ENCODE data around the gene LHX5. TPM values are rescaled to one million over a fixed set of nuclear protein-coding genes. Genes with fewer than 3 reads are reported as not detected.

The LHX5 gene
- total RNA-seq, 1 experiment from 2014 or later, result not detected

DNA sequence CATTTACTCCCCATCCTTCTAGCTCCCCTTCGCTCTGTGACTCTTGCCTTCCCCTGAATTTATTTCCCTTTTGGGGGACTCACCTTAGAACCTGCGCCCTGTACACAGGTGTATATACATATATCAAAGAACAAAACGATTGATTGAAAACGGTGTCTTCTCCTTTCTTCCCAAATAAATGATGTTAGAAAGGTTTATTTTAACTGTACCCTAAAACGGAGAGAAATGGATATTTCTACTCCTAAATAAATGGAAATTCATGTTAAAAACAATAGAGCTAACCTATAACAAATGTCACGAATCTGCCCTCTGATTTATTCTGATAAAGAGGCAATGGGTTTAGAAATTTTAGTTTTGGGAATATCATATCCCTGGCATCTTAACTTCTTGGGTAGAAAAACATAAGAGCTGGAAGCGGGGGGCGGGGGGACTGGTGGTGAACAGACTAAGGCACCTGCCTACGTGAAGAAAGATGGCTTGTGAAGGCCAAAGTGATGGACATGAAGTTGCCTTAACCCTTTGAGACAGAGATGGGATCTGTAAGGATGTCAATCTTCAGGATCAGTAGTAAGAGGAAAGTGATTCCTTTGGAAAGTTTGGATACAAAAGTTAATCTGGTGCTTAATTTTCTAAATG, 8.8 kb upstream of the LHX5 start:
- Mint-ChIP-seq H3K27me3 (ENCODE audit: unreplicated experiment) (peaks cover 90% of the 10 kb centered on the region), H3K36me3 (ENCODE audit: insufficient read depth, unreplicated experiment) (no peaks in the 10 kb centered on the region), H3K4me3 (ENCODE audit: low read depth, unreplicated experiment) (no peak overlapping the region), H3K4me1 (ENCODE audit: low read depth, unreplicated experiment) (no peaks in the 10 kb centered on the region), H3K9me3 (ENCODE audit: low read depth, unreplicated experiment) (no peaks in the 10 kb centered on the region), H3K27ac (ENCODE audit: unreplicated experiment) (no peak overlapping the region)
- no TSS peak for BruUV-seq (replicated peaks)
- intact Hi-C loops (cut with micrococcal nuclease; ENCODE audit: unreplicated experiment), result no loop called here
- CTCF ChIA-PET, result interaction anchor here (0.7 to 0.9 kb wide), 2 partner anchors 11 to 27 kb away, joined by 5 to 7 read pairs; no protein-coding TSS in a partner anchor
- TF ChIP-seq, protein P1, sequence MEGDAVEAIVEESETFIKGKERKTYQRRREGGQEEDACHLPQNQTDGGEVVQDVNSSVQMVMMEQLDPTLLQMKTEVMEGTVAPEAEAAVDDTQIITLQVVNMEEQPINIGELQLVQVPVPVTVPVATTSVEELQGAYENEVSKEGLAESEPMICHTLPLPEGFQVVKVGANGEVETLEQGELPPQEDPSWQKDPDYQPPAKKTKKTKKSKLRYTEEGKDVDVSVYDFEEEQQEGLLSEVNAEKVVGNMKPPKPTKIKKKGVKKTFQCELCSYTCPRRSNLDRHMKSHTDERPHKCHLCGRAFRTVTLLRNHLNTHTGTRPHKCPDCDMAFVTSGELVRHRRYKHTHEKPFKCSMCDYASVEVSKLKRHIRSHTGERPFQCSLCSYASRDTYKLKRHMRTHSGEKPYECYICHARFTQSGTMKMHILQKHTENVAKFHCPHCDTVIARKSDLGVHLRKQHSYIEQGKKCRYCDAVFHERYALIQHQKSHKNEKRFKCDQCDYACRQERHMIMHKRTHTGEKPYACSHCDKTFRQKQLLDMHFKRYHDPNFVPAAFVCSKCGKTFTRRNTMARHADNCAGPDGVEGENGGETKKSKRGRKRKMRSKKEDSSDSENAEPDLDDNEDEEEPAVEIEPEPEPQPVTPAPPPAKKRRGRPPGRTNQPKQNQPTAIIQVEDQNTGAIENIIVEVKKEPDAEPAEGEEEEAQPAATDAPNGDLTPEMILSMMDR (IDR thresholded peaks at IDR 0.05; ENCODE audit: unreplicated experiment), result no peak
- DNase-seq, result no peak

DNA sequence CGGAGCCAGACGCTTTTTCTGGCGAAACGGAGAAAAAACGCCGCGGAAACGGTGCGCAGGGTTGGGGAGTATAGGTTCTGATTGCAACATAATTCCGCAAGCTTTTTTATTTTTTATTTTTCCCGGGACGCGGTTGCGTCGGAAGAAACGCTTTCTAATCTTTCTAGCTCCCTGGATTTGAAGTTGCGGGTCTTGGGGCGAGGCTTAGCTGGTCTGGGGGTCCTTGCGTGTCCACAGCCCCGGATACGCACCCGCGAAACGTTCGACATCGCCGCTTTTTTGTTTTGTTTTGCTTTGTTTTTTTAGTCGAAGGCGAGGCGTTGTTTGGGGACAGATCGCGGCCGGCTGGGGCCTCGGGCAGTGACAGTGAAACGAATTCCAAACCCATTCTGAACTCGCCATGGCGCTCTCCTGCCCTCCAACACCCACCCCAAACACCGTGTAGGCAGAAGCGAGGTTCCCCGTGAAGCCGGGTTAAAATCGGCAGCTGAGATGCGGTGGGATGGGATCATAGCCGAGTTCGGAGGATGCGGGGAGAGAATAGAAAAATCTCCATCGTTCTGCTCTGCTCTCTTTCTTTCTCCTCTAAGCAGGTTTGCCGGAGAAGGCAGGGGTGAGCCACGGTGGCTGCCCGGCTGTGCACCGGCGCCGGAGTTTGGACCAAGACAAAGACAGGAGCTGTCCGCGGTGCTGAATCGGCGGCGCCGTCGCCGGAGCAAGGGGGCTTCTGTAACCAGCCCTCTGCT, 8.1 kb upstream of the LHX5 start:
- BruUV-seq (replicated peaks), result no TSS peak
- DNase-seq, result no peak
- H3K9me3 Mint-ChIP-seq (ENCODE audit: low read depth, unreplicated experiment), result no peaks in the 10 kb centered on the region
- H3K27me3 Mint-ChIP-seq (ENCODE audit: unreplicated experiment), result peaks cover 90% of the 10 kb centered on the region
- intact Hi-C loops (cut with micrococcal nuclease; ENCODE audit: unreplicated experiment), result no loop called here
- no peaks in the 10 kb centered on the region for H3K36me3 Mint-ChIP-seq (ENCODE audit: insufficient read depth, unreplicated experiment)
- TF ChIP-seq, protein P1 (IDR thresholded peaks at IDR 0.05; ENCODE audit: unreplicated experiment), result no peak
- no peak overlapping the region for H3K27ac Mint-ChIP-seq (ENCODE audit: unreplicated experiment)
- H3K4me1 Mint-ChIP-seq (ENCODE audit: low read depth, unreplicated experiment), result no peaks in the 10 kb centered on the region
- CTCF ChIA-PET, result interaction anchor here (0.6 to 0.9 kb wide), 3 partner anchors 10 to 177 kb away, joined by 4 to 7 read pairs (median 5); no protein-coding TSS in a partner anchor
- H3K4me3 Mint-ChIP-seq (ENCODE audit: low read depth, unreplicated experiment), result no peak overlapping the region

DNA sequence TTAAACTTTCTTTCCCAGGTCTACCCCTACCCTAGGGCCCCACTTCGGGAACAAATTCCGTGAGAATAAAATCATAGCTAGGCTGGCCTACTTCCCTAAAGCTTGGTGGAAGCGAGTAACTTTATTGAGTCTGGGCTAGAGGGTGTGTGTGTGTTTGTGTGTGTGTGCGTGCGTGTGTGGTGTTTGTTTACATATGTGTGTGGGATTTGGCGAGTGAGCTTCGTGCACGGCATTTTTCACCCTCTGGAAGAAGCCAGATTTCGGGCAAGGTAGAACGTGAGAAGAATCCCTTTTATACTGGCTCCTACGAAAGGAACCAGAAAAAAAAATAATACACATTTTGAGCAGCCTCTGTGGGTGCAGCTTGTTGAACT, 7.5 kb upstream of the LHX5 start:
- H3K27me3 Mint-ChIP-seq (ENCODE audit: unreplicated experiment), result peaks cover 90% of the 10 kb centered on the region
- TF ChIP-seq, protein P1 (IDR thresholded peaks at IDR 0.05; ENCODE audit: unreplicated experiment), result no peak
- no TSS peak for BruUV-seq (replicated peaks)
- no peaks in the 10 kb centered on the region for H3K9me3 Mint-ChIP-seq (ENCODE audit: low read depth, unreplicated experiment)
- no peak overlapping the region for H3K4me3 Mint-ChIP-seq (ENCODE audit: low read depth, unreplicated experiment)
- CTCF ChIA-PET, result interaction anchor here (0.6 kb wide), 1 partner anchor 177 kb away, joined by 4 read pairs; no protein-coding TSS in a partner anchor
- intact Hi-C loops (cut with micrococcal nuclease; ENCODE audit: unreplicated experiment), result no loop called here
- H3K4me1 Mint-ChIP-seq (ENCODE audit: low read depth, unreplicated experiment), result no peaks in the 10 kb centered on the region
- no peak overlapping the region for H3K27ac Mint-ChIP-seq (ENCODE audit: unreplicated experiment)
- no peaks in the 10 kb centered on the region for H3K36me3 Mint-ChIP-seq (ENCODE audit: insufficient read depth, unreplicated experiment)
- no peak for DNase-seq

DNA sequence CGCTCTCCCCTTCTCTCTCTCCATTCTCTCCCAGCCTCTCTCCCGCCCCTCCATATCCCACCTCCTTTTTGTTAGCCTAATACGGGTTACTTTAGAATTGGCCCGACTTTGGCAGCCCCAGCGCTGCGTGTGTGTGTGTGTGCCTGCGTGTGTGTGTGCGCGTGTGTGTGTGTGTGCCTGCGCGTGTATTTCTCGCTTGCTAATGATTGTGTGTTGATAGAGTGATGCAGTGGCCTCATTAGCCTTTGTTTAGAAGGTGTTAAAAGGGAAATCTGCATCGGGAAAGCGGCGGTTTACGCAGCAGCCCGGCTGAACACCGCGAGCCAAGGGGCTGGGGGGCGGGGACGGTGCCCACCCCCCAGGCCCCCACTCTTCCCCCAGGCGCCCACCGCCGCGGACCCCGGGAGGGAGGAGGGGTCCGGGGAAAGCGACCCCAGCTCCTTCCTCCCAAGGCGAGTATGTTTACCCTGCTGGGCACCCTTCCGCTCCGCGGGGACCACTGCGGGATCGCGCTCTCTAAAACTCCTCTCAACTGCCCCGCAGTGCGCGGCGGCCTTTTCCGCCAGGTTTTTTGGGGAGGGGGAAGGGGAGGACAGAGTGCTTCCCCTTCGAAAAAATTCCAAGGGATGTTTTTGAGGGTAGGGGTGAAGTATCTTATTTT, 6.8 kb upstream of the LHX5 start:
- no peak for DNase-seq
- Mint-ChIP-seq H3K27ac (ENCODE audit: unreplicated experiment) (no peak overlapping the region), H3K9me3 (ENCODE audit: low read depth, unreplicated experiment) (no peaks in the 10 kb centered on the region), H3K27me3 (ENCODE audit: unreplicated experiment) (peaks cover 90% of the 10 kb centered on the region), H3K4me1 (ENCODE audit: low read depth, unreplicated experiment) (no peaks in the 10 kb centered on the region), H3K4me3 (ENCODE audit: low read depth, unreplicated experiment) (no peak overlapping the region), H3K36me3 (ENCODE audit: insufficient read depth, unreplicated experiment) (no peaks in the 10 kb centered on the region)
- CTCF ChIA-PET, result no interaction called here
- intact Hi-C loops (cut with micrococcal nuclease; ENCODE audit: unreplicated experiment), result no loop called here
- no TSS peak for BruUV-seq (replicated peaks)
- TF ChIP-seq, protein P1 (IDR thresholded peaks at IDR 0.05; ENCODE audit: unreplicated experiment), result no peak
